Right lobe of liver (tissue), 6 donors: Measurements from ENCODE around the gene HSPA8. TPM values are rescaled to one million over a fixed set of nuclear protein-coding genes. Genes with fewer than 3 reads are reported as not detected.

Experiments
- ATAC-seq, 4 donors: fragments of 200-7000 bp; cut with Tn5 transposase; one replicate each; pipeline ENCODE4 v1.9.1; 2020; ENCODE audit warnings: mild to moderate bottlenecking in 4 of 4, moderate library complexity in 4 of 4
- DNase-seq, 3 donors: peaks; one replicate each; pipeline ENCODE4 v3.0.0-alpha.2; 2020
- H3K27ac ChIP-seq, 3 donors: fragments of 200-600 bp; one replicate each; pipeline ENCODE4 v1.8.0; 2022
- H3K27me3 ChIP-seq, 2 donors: fragments of 200-600 bp; one replicate each; pipeline ENCODE4 v1.8.0; 2022
- H3K36me3 ChIP-seq, 4 donors: fragments of 200-600 bp; sonication (generic) in 1 of 4; one replicate each; pipeline versions ENCODE4 v1.5.1 to v1.8.0; 2017 to 2022; ENCODE audit warnings: control low read depth in 1 of 4
- H3K4me1 ChIP-seq, 4 donors: fragments of 200-600 bp; sonication (generic) in 1 of 4; one replicate each; pipeline versions ENCODE4 v1.5.1 to v1.8.0; 2017 to 2022; ENCODE audit warnings: control low read depth in 1 of 4
- H3K4me3 ChIP-seq, 3 donors: fragments of 200-600 bp; one replicate each; pipeline ENCODE4 v1.8.0; 2022
- H3K9me3 ChIP-seq, 4 donors: fragments of 200-600 bp; sonication (generic) in 1 of 4; one replicate each; pipeline versions ENCODE4 v1.5.1 to v1.8.0; 2017 to 2022; ENCODE audit warnings: control low read depth in 1 of 4
- CTCF ChIP-seq, 4 donors: fragments of 200-600 bp in 3 of 4; fragments of 450-650 bp in 1 of 4; IDR thresholded peaks; one replicate each; pipeline versions ENCODE4 v1.5.1 to v1.8.0; 2016 to 2022; ENCODE audit warnings: antibody characterized with exemption in 4 of 4, mild to moderate bottlenecking in 2 of 4
- POLR2A ChIP-seq: fragments of 450-650 bp; IDR thresholded peaks from one replicate; pipeline ENCODE4 v1.6.1; 2017; ENCODE audit warnings: antibody characterized with exemption, mild to moderate bottlenecking
- WGBS: methylation state at CpG from one replicate; pipeline ENCODE4 v1.1.6; 2018; ENCODE audit warnings: low coverage, low lambda C conversion rate; ENCODE audit not compliant: insufficient coverage; ENCODE audit errors: missing lambda C conversion rate; 5-methylcytosine and 5-hydroxymethylcytosine counted together
- intact Hi-C, 2 donors: fragments of 100-400 bp; cut with DNase I; formaldehyde crosslinking; loops; one replicate each; pipeline versions ENCODE4 v1.11.2 to v1.14.1; 2022
- total RNA-seq, 6 experiments: library from RNA; depleted of rRNA in 2 of 6; stranded (reverse); fragments of >200 nt in 2 of 6; fragmentation: NEBNext Ultra II Directional in 3 of 6; extraction: Animal tissue kit (Norgen Biotek cat#: 25700) in 3 of 6; gene quantifications; one replicate each; pipeline versions ENCODE4 v1.1.0 to v1.2.4, GENCODE V29; 2016 to 2023
- donor health status: DM: no; HTN: yes; CAD: no.
- donor health status: DM: no; HTN: no; CAD: no.
- donor health status: DM: no; HTN: no; CAD: no.
- donor health status: DM: no; HTN: yes; CAD: no.
- donor health status: DM: no; HTN: yes; CAD: no.

The HSPA8 gene
- total RNA-seq, 6 experiments from 2014 or later, result 388 to 894 (median 659) TPM

- 81% methylated on average over 3 of the region's 5 CpGs for WGBS
- Histone ChIP-seq H3K4me3 (no peak overlapping the region), H3K36me3 (peaks cover 0 to under 1% (median 0%) of the 10 kb centered on the region in 4 donors), H3K27ac (no peak overlapping the region), H3K4me1 (no peaks in the 10 kb centered on the region), H3K9me3 (no peaks in the 10 kb centered on the region), H3K27me3 (no peaks in the 10 kb centered on the region)
- intact Hi-C loops, result loop anchor here in 1 of 2 donors (10.0 kb wide), 1 partner anchor 182 kb away; no protein-coding TSS in a partner anchor
- ATAC-seq (no peak), DNase-seq (no peak)
- TF ChIP-seq CTCF (IDR thresholded peaks at IDR 0.05) (no peak), POLR2A (no peak)
These were observed 15.3 kb downstream of the HSPA8 start for GRCh38 chr11:123046473-123047259.

- Histone ChIP-seq H3K4me1 (no peaks in the 10 kb centered on the region), H3K9me3 (no peaks in the 10 kb centered on the region), H3K27me3 (no peaks in the 10 kb centered on the region), H3K36me3 (no peaks in the 10 kb centered on the region), H3K4me3 (no peak overlapping the region), H3K27ac (no peak overlapping the region)
- intact Hi-C loops, result loop anchor here in 1 of 2 donors (10.0 kb wide), 1 partner anchor 180 kb away; no protein-coding TSS in a partner anchor
- 100% methylated on average over 1 of the region's 1 CpG for WGBS
- TF ChIP-seq CTCF (IDR thresholded peaks at IDR 0.05), result no peak
- TF ChIP-seq POLR2A, result no peak
- no peak for ATAC-seq
- no peak for DNase-seq
These were observed 16.8 kb downstream of the HSPA8 start for GRCh38 chr11:123045101-123045500.

DNA sequence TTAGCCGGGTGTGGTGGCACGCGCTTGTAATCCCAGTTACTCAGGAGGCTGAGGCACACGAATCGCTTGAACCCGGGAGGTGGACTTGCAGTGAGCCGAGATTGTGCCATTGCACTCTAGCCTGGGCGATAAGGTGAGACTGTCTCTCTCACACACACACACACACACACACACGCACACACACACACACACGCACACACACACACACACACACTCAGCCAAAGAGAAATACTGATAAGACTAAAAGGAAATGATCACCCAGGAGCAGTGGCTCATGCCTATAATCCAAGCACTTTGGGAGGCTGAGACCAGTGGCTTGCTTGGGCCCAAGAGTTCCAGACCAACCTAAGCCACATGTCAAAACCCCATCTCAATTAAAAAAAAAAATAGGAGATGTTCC, 20.8 kb downstream of the HSPA8 start:
- intact Hi-C loops, result loop anchor here in 1 of 2 donors (10.0 kb wide), 1 partner anchor 176 kb away; no protein-coding TSS in a partner anchor
- no peak for TF ChIP-seq POLR2A
- H3K27ac ChIP-seq, result no peak overlapping the region

DNA sequence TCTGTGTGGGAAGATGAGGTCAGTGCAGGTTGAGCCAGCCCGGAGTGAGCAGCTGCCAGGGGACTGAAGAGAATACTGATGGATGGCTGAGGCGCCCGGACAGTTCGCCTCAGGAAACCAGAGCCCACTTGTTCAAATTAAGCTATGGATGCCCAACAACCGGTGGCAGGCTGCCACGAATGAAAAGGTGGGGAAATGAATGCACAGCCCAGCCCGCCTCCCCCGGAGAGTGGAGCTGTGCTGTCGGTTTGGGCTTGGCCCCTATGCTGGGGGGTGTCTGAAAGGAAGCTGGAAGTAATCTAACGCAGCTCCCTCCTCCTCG, 21.9 kb downstream of the HSPA8 start:
- Histone ChIP-seq H3K27ac (no peak overlapping the region), H3K4me1 (no peaks in the 10 kb centered on the region), H3K9me3 (no peaks in the 10 kb centered on the region), H3K27me3 (no peaks in the 10 kb centered on the region), H3K4me3 (no peak overlapping the region), H3K36me3 (no peaks in the 10 kb centered on the region)
- 78% methylated on average over 8 of the region's 11 CpGs for WGBS
- intact Hi-C loops, result loop anchor here in 1 of 2 donors (10.0 kb wide), 1 partner anchor 175 kb away; no protein-coding TSS in a partner anchor
- DNase-seq (no peak), ATAC-seq (no peak)
- TF ChIP-seq CTCF (IDR thresholded peaks at IDR 0.05) (no peak), POLR2A (no peak)

More for the DNA sequence above, 20.8 kb downstream of the HSPA8 start:
- H3K4me1 ChIP-seq, result no peaks in the 10 kb centered on the region
- no peaks in the 10 kb centered on the region for H3K9me3 ChIP-seq
- H3K36me3 ChIP-seq, result no peaks in the 10 kb centered on the region
- DNase-seq, result no peak
- WGBS, result no CpG with 5 or more reads among the region's 10 CpGs
- H3K4me3 ChIP-seq, result no peak overlapping the region
- ATAC-seq, result no peak
- no peaks in the 10 kb centered on the region for H3K27me3 ChIP-seq

- intact Hi-C loops, result no loop called here
- DNase-seq, result no peak
- Histone ChIP-seq H3K27me3 (no peaks in the 10 kb centered on the region), H3K27ac (no peak overlapping the region), H3K4me3 (no peak overlapping the region), H3K9me3 (no peaks in the 10 kb centered on the region), H3K4me1 (no peaks in the 10 kb centered on the region), H3K36me3 (no peaks in the 10 kb centered on the region)
- no peak for ATAC-seq
- TF ChIP-seq POLR2A (no peak), CTCF (IDR thresholded peaks at IDR 0.05) (no peak)
- WGBS, result 70% methylated on average over 9 of the region's 10 CpGs
These were observed 26.1 kb downstream of the HSPA8 start for GRCh38 chr11:123035831-123036230.
